Progenitor cell of endocrine pancreas (in vitro differentiated cells): ENCODE results near the gene CETN3. TPM values are rescaled to one million over a fixed set of nuclear protein-coding genes. Genes with fewer than 3 reads are reported as not detected.
"Not testable (repeated sequence)": the region's sequence is repeated elsewhere in the genome, so short reads cannot be mapped to it uniquely, and the experiment has no call there.

Experiments used
- DNase-seq: peaks from one replicate; pipeline ENCODE4 v3.0.0; 2021; ENCODE audit warnings: low spot score; ENCODE audit not compliant: unreplicated experiment
- H3K27ac Mint-ChIP-seq: 2 replicates; pipeline ENCODE4 v1.8.0; 2021; ENCODE audit warnings: mild to moderate bottlenecking, moderate library complexity, mixed read lengths
- H3K27me3 Mint-ChIP-seq: 2 replicates; pipeline ENCODE4 v1.8.0; 2021; ENCODE audit warnings: mixed read lengths
- H3K36me3 Mint-ChIP-seq: 2 replicates; pipeline ENCODE4 v1.8.0; 2022; ENCODE audit warnings: mixed read lengths; ENCODE audit not compliant: insufficient read depth
- H3K4me1 Mint-ChIP-seq: 2 replicates; pipeline ENCODE4 v1.8.0; 2021; ENCODE audit warnings: low read depth, mixed read lengths
- H3K4me3 Mint-ChIP-seq: 2 replicates; pipeline ENCODE4 v1.8.0; 2021; ENCODE audit warnings: low read depth, mild to moderate bottlenecking, moderate library complexity, mixed read lengths
- H3K9me3 Mint-ChIP-seq: 2 replicates; pipeline ENCODE4 v1.8.0; 2021; ENCODE audit warnings: low read depth, mixed read lengths
- CTCF ChIP-seq: fragments of 200-600 bp; sonication (generic); IDR thresholded peaks from one replicate; pipeline ENCODE4 v1.5.0; 2021; ENCODE audit warnings: antibody characterized with exemption, mild to moderate bottlenecking; ENCODE audit not compliant: unreplicated experiment
- total RNA-seq: library from RNA; stranded (reverse); gene quantifications from 2 replicates; pipeline ENCODE4 v1.2.1, GENCODE V29; 2021

CETN3 gene
- total RNA-seq, 1 donor from 2014 or later = 42.3 TPM

DNA sequence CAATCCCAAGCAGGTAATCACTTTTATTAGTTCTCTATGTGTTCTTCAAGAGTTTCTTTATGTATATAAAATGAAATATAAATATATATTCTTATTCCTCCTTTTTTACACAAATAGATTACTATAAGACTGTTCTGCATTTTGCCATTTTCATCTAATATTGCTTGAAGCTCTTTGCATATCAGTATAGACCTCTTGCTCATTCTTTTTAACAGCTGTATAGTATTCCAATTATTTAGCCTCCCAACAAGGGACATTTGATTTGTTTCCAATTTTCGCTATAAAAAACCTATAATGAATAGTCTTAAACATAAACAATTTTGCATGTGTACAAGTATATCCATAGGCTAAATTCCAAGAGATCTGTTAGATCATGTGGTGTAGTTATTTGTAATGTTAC, 25.2 kb downstream of the CETN3 start:
- peaks cover 6% of the 10 kb centered on the region for H3K9me3 Mint-ChIP-seq
- no peak overlapping the region for H3K4me3 Mint-ChIP-seq
- H3K27ac Mint-ChIP-seq = no peak overlapping the region
- DNase-seq = no peak
- peaks cover 3% of the 10 kb centered on the region for H3K4me1 Mint-ChIP-seq
- no peaks in the 10 kb centered on the region for H3K27me3 Mint-ChIP-seq
- TF ChIP-seq CTCF = no peak
- peaks cover 4% of the 10 kb centered on the region for H3K36me3 Mint-ChIP-seq

GRCh38 chr5:90383903-90384302, 25.7 kb downstream of the CETN3 start:
- TF ChIP-seq CTCF = no peak
- Mint-ChIP-seq H3K36me3 (peaks cover 4% of the 10 kb centered on the region), H3K27me3 (no peaks in the 10 kb centered on the region), H3K27ac (no peak overlapping the region), H3K4me3 (no peak overlapping the region), H3K4me1 (peaks cover 3% of the 10 kb centered on the region), H3K9me3 (peaks cover 6% of the 10 kb centered on the region)
- DNase-seq = no peak

DNA sequence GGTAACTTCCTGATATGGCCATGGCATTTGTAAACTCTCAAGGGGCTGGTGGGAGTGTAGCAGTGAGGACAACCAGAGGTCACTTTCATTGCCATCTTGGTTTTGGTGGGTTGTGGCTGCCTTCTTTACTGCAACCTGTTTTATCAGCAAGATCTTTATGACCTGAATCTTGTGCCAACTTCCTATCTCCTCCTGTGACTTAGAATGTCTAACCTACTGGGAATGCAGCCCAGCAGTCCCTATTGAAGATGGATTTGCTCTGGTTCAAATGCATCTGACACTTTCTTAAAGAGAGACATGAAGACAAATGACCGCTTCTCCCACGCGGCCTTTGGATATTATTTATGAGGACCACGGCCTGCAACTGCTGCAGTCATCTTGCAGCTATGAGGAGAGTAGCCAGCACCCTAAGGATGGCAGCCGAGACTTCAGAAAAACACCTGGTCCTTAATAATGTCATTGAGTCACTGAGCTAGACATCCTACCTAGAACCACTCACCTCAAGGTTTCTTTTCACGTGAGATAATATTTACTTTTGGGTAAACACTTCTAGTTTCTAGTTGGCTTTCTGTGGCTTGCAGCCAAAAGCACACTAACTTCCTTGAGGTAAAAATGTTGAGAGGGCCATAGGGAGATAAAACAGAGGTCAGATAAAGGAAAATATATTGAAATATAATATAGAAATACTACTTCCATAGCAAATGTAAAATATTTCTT, 28.2 kb downstream of the CETN3 start:
- peaks cover 3% of the 10 kb centered on the region for H3K4me1 Mint-ChIP-seq
- TF ChIP-seq CTCF = no peak
- no peak for DNase-seq
- no peak overlapping the region for H3K27ac Mint-ChIP-seq
- H3K36me3 Mint-ChIP-seq = peaks cover 4% of the 10 kb centered on the region
- peaks cover 8% of the 10 kb centered on the region for H3K9me3 Mint-ChIP-seq
- no peak overlapping the region for H3K4me3 Mint-ChIP-seq
- H3K27me3 Mint-ChIP-seq = no peaks in the 10 kb centered on the region

- H3K4me1 Mint-ChIP-seq = peaks cover 1% of the 10 kb centered on the region
- no peak overlapping the region for H3K27ac Mint-ChIP-seq
- peaks cover 15% of the 10 kb centered on the region for H3K9me3 Mint-ChIP-seq
- DNase-seq = no peak
- no peak overlapping the region for H3K4me3 Mint-ChIP-seq
- H3K36me3 Mint-ChIP-seq = peaks cover 5% of the 10 kb centered on the region
- no peaks in the 10 kb centered on the region for H3K27me3 Mint-ChIP-seq
- no peak for TF ChIP-seq CTCF
These were observed 29.9 kb downstream of the CETN3 start for GRCh38 chr5:90379652-90380051.

DNA sequence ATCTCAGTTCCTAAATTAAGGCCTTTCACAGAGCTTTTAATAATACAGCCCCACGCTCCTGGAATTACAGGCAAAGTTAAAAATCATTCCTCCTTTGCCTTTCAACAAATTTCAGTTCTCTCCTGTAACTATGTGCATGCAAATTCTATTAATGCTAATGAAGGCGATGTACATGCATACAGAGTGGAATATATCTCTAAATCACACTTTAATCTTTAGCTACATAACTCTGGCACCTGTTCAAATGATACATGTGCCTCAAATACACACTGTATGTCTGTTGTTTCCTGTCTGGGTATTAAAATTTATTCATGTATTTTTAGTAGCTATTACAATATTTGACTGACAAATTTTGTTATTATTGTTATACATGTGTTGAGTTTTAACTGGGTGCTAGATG, 30.8 kb downstream of the CETN3 start:
- Mint-ChIP-seq H3K27ac (no peak overlapping the region), H3K4me3 (no peak overlapping the region), H3K36me3 (peaks cover 5% of the 10 kb centered on the region), H3K4me1 (peaks cover 1% of the 10 kb centered on the region), H3K27me3 (no peaks in the 10 kb centered on the region), H3K9me3 (peaks cover 18% of the 10 kb centered on the region)
- DNase-seq = no peak
- TF ChIP-seq CTCF = no peak

DNA sequence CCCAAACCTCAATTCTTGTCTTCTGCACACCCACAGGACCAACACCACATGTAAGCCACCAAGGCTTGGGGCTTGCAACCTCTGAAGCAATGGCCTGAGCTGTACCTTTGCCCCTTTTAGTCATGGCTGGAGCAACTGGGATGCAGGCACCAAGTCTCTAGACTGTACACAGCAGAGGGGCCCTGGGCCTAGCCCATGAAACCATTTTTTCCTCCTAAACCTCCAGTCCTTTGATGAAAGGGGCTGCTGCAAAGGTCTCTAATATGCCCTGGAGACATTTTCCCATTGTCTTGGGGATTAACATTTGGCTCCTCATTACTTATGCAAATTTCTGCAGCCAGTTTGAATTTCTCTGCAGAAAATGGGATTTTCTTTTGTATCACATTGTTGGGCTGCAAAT, 38.3 kb downstream of the CETN3 start:
- peaks cover 42% of the 10 kb centered on the region for H3K9me3 Mint-ChIP-seq
- not testable (repeated sequence) for H3K27me3 Mint-ChIP-seq, H3K4me3 Mint-ChIP-seq, H3K4me1 Mint-ChIP-seq, DNase-seq, H3K36me3 Mint-ChIP-seq, H3K27ac Mint-ChIP-seq
